HEK293 (cell line): ENCODE data around the gene SAMD4A.

Experiments
- CTCF ChIA-PET: fragments of 350-600 bp; formaldehyde crosslinking; extraction: SDS; loops from one replicate; lab custom pipeline; 2021; ENCODE audit warnings: antibody characterized with exemption; lab: Yijun Ruan, JAX
- POLR2A ChIA-PET: fragments of 300-600 bp; formaldehyde crosslinking; extraction: SDS; loops from one replicate; lab custom pipeline; 2020; ENCODE audit warnings: antibody characterized with exemption, inconsistent platforms; lab: Yijun Ruan, JAX
- H3K27ac ChIP-seq: fragments of 200-500 bp; sonication (Bioruptor generic); 2 replicates; pipeline ENCODE4 v1.5.1; 2014; ENCODE audit warnings: low read depth, low read length, control low read depth, inconsistent platforms; ENCODE audit errors: extremely low read depth
- H3K36me3 ChIP-seq, 2 experiments: fragments of 200-500 bp in 1 of 2; sonication (Bioruptor generic) in 1 of 2; 1 replicate in 1 of 2; 2 replicates in 1 of 2; pipeline ENCODE4 v1.5.1; 2014 to 2017; ENCODE audit warnings: inconsistent platforms in 2 of 2, low read length in 2 of 2; ENCODE audit not compliant: control insufficient read depth in 2 of 2, insufficient read depth in 1 of 2
- H3K4me1 ChIP-seq: fragments of 200-500 bp; sonication (Bioruptor generic); 2 replicates; pipeline ENCODE4 v1.5.1; 2014; ENCODE audit warnings: mild to moderate bottlenecking, low read length, inconsistent platforms; ENCODE audit not compliant: control insufficient read depth, insufficient read depth
- H3K4me3 ChIP-seq: 2 replicates; pipeline ENCODE4 v1.5.1; 2011; ENCODE audit warnings: low read depth, mild to moderate bottlenecking, control low read depth, low read length, moderate library complexity
- H3K9me3 ChIP-seq: fragments of 200-500 bp; sonication (Bioruptor generic); 2 replicates; pipeline ENCODE4 v1.5.1; 2014; ENCODE audit warnings: low read depth, low read length, inconsistent platforms; ENCODE audit not compliant: control insufficient read depth, insufficient read depth
- CTCF ChIP-seq: fragments of 450-650 bp; formaldehyde crosslinking; IDR thresholded peaks from 2 replicates; pipeline ENCODE4 v1.5.1; 2016; ENCODE audit warnings: missing biosample characterization, missing genetic modification characterization
- GLIS1 ChIP-seq: fragments of 450-650 bp; formaldehyde crosslinking; IDR thresholded peaks from 2 replicates; pipeline ENCODE4 v1.5.1; 2016; ENCODE audit warnings: missing biosample characterization, missing genetic modification characterization
- HIC1 ChIP-seq: fragments of 450-650 bp; formaldehyde crosslinking; IDR thresholded peaks from 2 replicates; pipeline ENCODE4 v1.5.1; 2016; ENCODE audit warnings: missing biosample characterization, missing genetic modification characterization
- MEIS1 ChIP-seq: sonication (generic); formaldehyde crosslinking; IDR thresholded peaks from 2 replicates; pipeline ENCODE4 v1.8.1; 2022; ENCODE audit warnings: missing genetic modification reagents, mild to moderate bottlenecking, borderline replicate concordance
- REPIN1 ChIP-seq: fragments of 450-650 bp; formaldehyde crosslinking; IDR thresholded peaks from 2 replicates; pipeline ENCODE4 v1.5.1; 2017; ENCODE audit warnings: missing biosample characterization, missing genetic modification characterization, low read depth
- SCRT2 ChIP-seq: fragments of 450-650 bp; formaldehyde crosslinking; IDR thresholded peaks from 2 replicates; pipeline ENCODE4 v1.5.1; 2016; ENCODE audit warnings: missing biosample characterization, missing genetic modification characterization
- WT1 ChIP-seq: fragments of 450-650 bp; formaldehyde crosslinking; IDR thresholded peaks from 2 replicates; pipeline ENCODE4 v1.5.1; 2016; ENCODE audit warnings: missing biosample characterization, missing genetic modification characterization
- ZBTB10 ChIP-seq: fragments of 450-650 bp; formaldehyde crosslinking; IDR thresholded peaks from 2 replicates; pipeline ENCODE4 v1.5.1; 2016; ENCODE audit warnings: missing biosample characterization, missing genetic modification characterization
- ZBTB26 ChIP-seq: fragments of 450-650 bp; formaldehyde crosslinking; optimal IDR thresholded peaks from 2 replicates; pipeline ENCODE3; 2016; ENCODE audit warnings: missing biosample characterization, mild to moderate bottlenecking, missing genetic modification characterization
- ZBTB48 ChIP-seq: fragments of 450-650 bp; formaldehyde crosslinking; IDR thresholded peaks from 2 replicates; pipeline ENCODE4 v1.5.1; 2016; ENCODE audit warnings: missing biosample characterization, missing genetic modification characterization
- ZBTB8A ChIP-seq: fragments of 450-650 bp; formaldehyde crosslinking; IDR thresholded peaks from 2 replicates; pipeline ENCODE4 v1.5.1; 2016; ENCODE audit warnings: missing biosample characterization, missing genetic modification characterization
- ZNF146 ChIP-seq: fragments of 450-650 bp; formaldehyde crosslinking; IDR thresholded peaks from 2 replicates; pipeline ENCODE4 v1.5.1; 2016; ENCODE audit warnings: missing biosample characterization, missing genetic modification characterization
- ZNF155 ChIP-seq: fragments of 450-650 bp; formaldehyde crosslinking; IDR thresholded peaks from 2 replicates; pipeline ENCODE4 v1.5.1; 2016; ENCODE audit warnings: missing biosample characterization, missing genetic modification characterization
- ZNF211 ChIP-seq: fragments of 450-650 bp; formaldehyde crosslinking; IDR thresholded peaks from 2 replicates; pipeline ENCODE4 v1.5.1; 2016; ENCODE audit warnings: low read depth, missing biosample characterization, missing genetic modification characterization
- ZNF302 ChIP-seq: fragments of 450-650 bp; formaldehyde crosslinking; IDR thresholded peaks from 2 replicates; pipeline ENCODE4 v1.5.1; 2016; ENCODE audit warnings: missing biosample characterization, missing genetic modification characterization, low read depth
- ZNF416 ChIP-seq: fragments of 450-650 bp; formaldehyde crosslinking; IDR thresholded peaks from 2 replicates; pipeline ENCODE4 v1.5.1; 2016; ENCODE audit warnings: missing biosample characterization, missing genetic modification characterization
- ZNF514 ChIP-seq: fragments of 450-650 bp; formaldehyde crosslinking; IDR thresholded peaks from 2 replicates; pipeline ENCODE4 v1.5.1; 2016; ENCODE audit warnings: missing biosample characterization, missing genetic modification characterization
- ZNF558 ChIP-seq: fragments of 450-650 bp; formaldehyde crosslinking; IDR thresholded peaks from 2 replicates; pipeline ENCODE4 v1.5.1; 2016; ENCODE audit warnings: missing biosample characterization, missing genetic modification characterization
- ZNF660 ChIP-seq: fragments of 450-650 bp; IDR thresholded peaks from 2 replicates; pipeline ENCODE4 v1.5.1; 2018; ENCODE audit warnings: missing biosample characterization, mild to moderate bottlenecking, missing genetic modification characterization
- ZSCAN16 ChIP-seq: fragments of 450-650 bp; formaldehyde crosslinking; IDR thresholded peaks from 2 replicates; pipeline ENCODE4 v1.5.1; 2016; ENCODE audit warnings: missing biosample characterization, missing genetic modification characterization
- ZSCAN18 ChIP-seq: fragments of 450-650 bp; formaldehyde crosslinking; IDR thresholded peaks from 2 replicates; pipeline ENCODE4 v1.5.1; 2016; ENCODE audit warnings: missing biosample characterization, missing genetic modification characterization
- ZSCAN23 ChIP-seq: fragments of 450-650 bp; formaldehyde crosslinking; IDR thresholded peaks from 2 replicates; pipeline ENCODE4 v1.5.1; 2016; ENCODE audit warnings: missing biosample characterization, missing genetic modification characterization

SAMD4A gene

GRCh38 chr14:54773171-54774006 is 206.5 kb downstream of the SAMD4A start (continued):
- TF ChIP-seq ZNF302 (tag by site-specific recombination) (no peak), SCRT2 (tag by site-specific recombination) (peak; percentile 77), MEIS1 (CRISPR knock-in tag) (no peak), ZBTB26 (peak; percentile 18), CTCF (tag by site-specific recombination) (peak; percentile 57; the same call in 1 of the 2 replicates), ZBTB48 (peak; percentile 60), ZNF660 (peak; percentile 84; the same call in 1 of the 2 replicates), ZNF558 (tag by site-specific recombination) (no peak)

- ChIA-PET POLR2A (no interaction called here), CTCF (interaction anchor here (0.6 to 3.7 kb wide), 20 partner anchors 9 to 378 kb away, joined by 3 to 28 read pairs (median 4); partner anchors contain the start of gene CDKN3)
- no peak overlapping the region for H3K27ac ChIP-seq
- H3K4me1 ChIP-seq: 0 out of 2 replicates have a peak, but pooled peaks cover 2% of the 10 kb centered on the region
- no peak for TF ChIP-seq ZSCAN16 (tag by site-specific recombination)
- TF ChIP-seq ZNF146 (tag by site-specific recombination): no peak
- no peak for TF ChIP-seq ZNF211 (tag by site-specific recombination)
- TF ChIP-seq REPIN1 (tag by site-specific recombination): no peak
- TF ChIP-seq ZNF155 (tag by site-specific recombination): no peak
- no peak for TF ChIP-seq WT1
- no peak for TF ChIP-seq ZSCAN23
- H3K9me3 ChIP-seq: no peaks in the 10 kb centered on the region
- H3K36me3 ChIP-seq: no peaks in the 10 kb centered on the region; a peak in 2 of 3 replicates
- no peak overlapping the region for H3K4me3 ChIP-seq
These were observed 207.9 kb downstream of the SAMD4A start for GRCh38 chr14:54774824-54775223.

- H3K4me1 ChIP-seq: 0 out of 2 replicates have a peak, but pooled peaks cover 2% of the 10 kb centered on the region
- H3K4me3 ChIP-seq: no peak overlapping the region
- CTCF ChIA-PET: interaction anchor here (0.6 to 3.7 kb wide), 7 partner anchors 9 to 273 kb away, joined by 3 to 27 read pairs (median 4); no protein-coding TSS in a partner anchor
- H3K9me3 ChIP-seq: no peaks in the 10 kb centered on the region
- no peaks in the 10 kb centered on the region; a peak in 2 of 3 replicates for H3K36me3 ChIP-seq
- POLR2A ChIA-PET: interaction anchor here (1.4 kb wide), 1 partner anchor 210 kb away, joined by 3 read pairs; no protein-coding TSS in a partner anchor
- no peak overlapping the region for H3K27ac ChIP-seq
- TF ChIP-seq ZBTB8A (tag by site-specific recombination): no peak
- TF ChIP-seq ZBTB10 (tag by site-specific recombination): no peak
- TF ChIP-seq ZSCAN18: no peak
- no peak for TF ChIP-seq ZNF514
- TF ChIP-seq GLIS1: no peak
- no peak for TF ChIP-seq HIC1 (tag by site-specific recombination)
- no peak for TF ChIP-seq ZNF416 (tag by site-specific recombination)
These were observed 208.7 kb downstream of the SAMD4A start for GRCh38 chr14:54775486-54776140.
